ENCODE data around the gene GPRC5D.

GPRC5D gene

DNA sequence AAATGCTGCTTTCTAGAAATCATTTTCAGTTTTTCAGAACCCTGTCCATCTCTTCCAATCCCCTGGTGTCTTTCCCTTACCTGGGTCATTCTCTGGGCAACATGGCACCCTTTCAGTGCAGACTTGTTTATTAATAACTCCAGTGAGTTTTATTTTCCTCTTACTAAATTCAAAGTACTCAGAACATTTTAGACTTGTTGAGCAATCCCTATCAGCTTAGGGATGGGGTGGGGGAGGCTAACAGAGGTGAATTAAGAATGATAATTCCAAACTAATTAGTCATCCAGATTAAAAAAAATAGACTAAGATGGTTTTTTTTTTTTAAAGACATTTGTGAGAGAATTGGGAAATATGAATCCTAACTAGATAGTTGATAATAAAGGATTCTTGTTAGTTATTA, 49.9 kb downstream of the GPRC5D start:
- H3K4me3 ChIP-seq (ENCODE audit: low read depth, low read length) = no peak overlapping the region
- TF ChIP-seq, protein P1, sequence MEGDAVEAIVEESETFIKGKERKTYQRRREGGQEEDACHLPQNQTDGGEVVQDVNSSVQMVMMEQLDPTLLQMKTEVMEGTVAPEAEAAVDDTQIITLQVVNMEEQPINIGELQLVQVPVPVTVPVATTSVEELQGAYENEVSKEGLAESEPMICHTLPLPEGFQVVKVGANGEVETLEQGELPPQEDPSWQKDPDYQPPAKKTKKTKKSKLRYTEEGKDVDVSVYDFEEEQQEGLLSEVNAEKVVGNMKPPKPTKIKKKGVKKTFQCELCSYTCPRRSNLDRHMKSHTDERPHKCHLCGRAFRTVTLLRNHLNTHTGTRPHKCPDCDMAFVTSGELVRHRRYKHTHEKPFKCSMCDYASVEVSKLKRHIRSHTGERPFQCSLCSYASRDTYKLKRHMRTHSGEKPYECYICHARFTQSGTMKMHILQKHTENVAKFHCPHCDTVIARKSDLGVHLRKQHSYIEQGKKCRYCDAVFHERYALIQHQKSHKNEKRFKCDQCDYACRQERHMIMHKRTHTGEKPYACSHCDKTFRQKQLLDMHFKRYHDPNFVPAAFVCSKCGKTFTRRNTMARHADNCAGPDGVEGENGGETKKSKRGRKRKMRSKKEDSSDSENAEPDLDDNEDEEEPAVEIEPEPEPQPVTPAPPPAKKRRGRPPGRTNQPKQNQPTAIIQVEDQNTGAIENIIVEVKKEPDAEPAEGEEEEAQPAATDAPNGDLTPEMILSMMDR (IDR thresholded peaks at IDR 0.05; ENCODE audit: borderline replicate concordance, insufficient read depth, low read depth, low read length) = no peak

DNA sequence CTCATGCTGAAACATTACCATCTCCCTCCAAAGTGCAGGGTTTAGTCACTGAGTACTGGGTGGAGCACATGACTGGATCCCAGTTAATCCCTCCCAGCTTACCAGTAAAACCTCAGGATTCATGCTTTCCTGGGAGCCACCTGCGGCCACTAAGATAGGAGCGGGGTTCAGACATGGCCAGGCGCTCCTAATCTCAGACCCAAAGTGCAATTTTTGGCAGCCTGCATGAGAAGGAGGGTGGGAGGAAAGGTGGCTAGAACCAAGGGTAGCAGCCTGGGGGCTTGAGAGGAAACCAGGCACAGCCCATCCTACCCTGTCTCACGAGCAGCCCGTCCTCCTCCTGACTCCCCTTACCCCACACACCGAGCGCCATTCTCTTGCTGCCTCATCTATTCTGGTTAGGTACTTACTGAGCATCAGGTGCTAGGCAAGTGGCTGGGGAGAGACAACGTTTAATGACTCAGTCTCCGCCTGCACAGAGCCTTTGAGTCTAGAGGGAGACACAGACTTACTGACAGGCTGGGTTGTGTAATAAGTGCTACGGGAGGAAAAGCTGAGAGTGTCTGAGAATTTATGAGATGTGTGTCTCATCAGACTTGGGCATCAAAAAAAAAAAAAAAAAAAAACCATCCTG, 50.7 kb downstream of the GPRC5D start:
- no peak overlapping the region for H3K4me3 ChIP-seq (ENCODE audit: low read depth, low read length)
- TF ChIP-seq, protein P1 (IDR thresholded peaks at IDR 0.05; ENCODE audit: borderline replicate concordance, insufficient read depth, low read depth, low read length) = no peak

DNA sequence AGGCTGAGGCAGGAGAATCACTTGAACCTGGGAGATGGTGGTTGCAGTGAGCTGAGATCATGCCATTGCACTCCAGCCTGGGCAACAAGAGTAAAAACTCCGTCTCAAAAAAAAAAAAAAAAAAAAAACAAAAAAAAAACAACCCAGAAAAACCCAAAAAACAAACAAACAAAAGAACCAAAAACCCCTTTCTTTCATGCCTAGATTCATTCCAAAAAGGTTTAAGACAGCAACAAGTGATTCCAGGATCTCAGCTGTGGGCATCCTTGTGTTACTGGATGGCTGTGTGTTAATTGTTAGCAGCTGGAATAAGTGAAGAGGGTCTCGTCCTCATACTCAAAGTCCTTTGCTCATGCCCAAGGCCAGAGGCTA, 51.2 kb downstream of the GPRC5D start:
- TF ChIP-seq, protein P1 (IDR thresholded peaks at IDR 0.05; ENCODE audit: borderline replicate concordance, insufficient read depth, low read depth, low read length) = no peak
- H3K4me3 ChIP-seq (ENCODE audit: low read depth, low read length) = no peak overlapping the region

DNA sequence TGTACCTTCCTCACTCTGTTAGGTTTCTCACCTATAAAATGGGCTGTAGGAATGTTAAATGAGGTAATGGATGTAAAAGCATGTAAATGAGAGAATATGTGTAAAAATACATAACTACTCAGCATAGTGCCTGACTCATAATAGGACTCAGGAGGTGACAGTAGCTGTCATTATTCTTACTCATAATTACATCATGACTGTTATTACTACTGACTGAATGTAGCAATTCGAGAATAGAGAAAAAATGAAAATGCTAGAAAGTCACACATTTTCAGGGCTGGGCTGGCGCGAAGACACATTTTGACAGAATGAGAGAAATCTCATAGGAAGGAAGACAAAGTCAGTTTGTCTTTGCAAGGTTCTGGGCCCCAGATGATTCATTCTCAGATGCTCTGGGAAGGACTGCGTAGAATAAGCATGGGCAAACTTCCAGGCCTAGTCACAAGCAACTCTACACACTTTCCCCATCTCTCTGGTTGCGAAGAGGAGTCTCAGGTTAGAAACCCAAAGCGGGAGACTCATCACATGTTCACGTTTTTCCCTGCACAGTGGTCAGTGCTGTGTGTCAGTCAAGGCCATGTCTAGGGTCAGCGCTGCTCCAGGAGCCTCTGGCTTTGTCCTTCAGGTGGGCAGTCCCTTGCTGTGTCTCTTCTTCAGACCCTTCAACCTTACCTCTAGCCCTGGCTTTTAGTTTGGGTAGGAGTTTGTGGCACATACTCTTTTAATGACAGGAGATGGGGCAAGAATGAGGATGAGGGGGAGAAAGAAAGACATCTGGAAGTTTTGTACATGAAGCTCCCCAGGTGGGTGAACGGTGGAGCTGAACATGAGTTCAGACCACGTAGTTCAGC, 52.2 kb downstream of the GPRC5D start:
- TF ChIP-seq, protein P1 (IDR thresholded peaks at IDR 0.05; ENCODE audit: borderline replicate concordance, insufficient read depth, low read depth, low read length) = no peak
- H3K4me3 ChIP-seq (ENCODE audit: low read depth, low read length) = no peak overlapping the region

DNA sequence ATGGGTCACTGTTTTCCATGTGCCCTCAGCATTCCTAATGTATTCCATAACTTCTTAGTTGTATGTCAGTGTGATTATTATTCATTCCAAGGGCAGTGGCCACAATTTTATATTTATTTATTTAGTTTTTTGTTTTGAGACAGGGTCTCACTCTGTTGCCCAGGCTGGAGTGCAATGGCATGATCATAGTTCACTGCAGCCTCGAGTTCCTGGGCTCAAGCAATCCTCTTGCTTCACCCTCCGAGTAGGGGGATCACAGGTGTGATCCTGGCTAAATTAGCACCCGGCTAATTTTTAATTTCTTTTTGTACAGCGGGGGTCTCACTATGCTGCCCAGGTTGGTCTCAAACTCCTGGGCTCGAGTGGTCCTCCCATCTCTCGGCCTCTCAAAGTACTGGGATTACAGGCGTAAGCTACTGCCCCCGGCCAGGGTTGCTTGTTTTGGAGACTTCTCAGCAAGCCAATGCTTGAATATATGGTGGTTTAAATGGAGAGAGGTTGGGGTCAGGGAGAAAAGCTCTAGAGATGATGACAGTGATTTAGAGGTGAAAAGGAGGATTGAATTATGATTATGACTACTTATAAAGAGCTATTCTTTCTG, 53.0 kb downstream of the GPRC5D start:
- TF ChIP-seq, protein P1 (IDR thresholded peaks at IDR 0.05; ENCODE audit: borderline replicate concordance, insufficient read depth, low read depth, low read length) = no peak
- H3K4me3 ChIP-seq (ENCODE audit: low read depth, low read length) = no peak overlapping the region

DNA sequence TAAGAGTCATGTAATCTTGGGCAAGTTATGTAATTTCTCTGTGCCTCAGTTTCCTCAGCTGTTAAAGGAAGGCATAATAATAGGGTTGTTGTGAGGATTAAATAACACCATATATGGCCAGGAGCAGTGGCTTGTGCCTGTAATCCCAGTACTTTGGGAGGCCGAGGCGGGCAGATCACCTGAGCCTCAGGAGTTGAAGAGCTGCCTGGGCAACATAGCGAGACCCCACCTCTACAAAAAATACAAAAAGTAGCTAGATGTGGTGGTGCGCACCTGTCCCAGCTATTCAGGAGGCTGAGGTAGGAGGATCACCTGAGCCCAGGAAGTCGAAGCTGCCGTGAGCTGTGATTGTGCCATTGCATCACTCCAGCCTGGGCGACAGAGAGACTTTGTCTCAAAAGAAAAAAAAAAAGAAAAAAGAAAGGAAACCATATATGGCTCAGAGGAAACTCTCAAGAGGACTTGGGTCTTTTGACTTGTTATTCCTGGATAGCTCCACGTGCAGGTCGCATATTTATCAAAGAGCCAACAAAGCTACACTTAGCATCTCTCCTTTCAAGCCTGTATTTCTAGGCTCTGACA, 53.7 kb downstream of the GPRC5D start:
- H3K4me3 ChIP-seq (ENCODE audit: low read depth, low read length) = no peak overlapping the region
- TF ChIP-seq, protein P1 (IDR thresholded peaks at IDR 0.05; ENCODE audit: borderline replicate concordance, insufficient read depth, low read depth, low read length) = no peak
